ACHN (cell line): ENCODE measurements around the gene ENTPD7.
"Not testable (repeated sequence)": the region's sequence is repeated elsewhere in the genome, so short reads cannot be mapped to it uniquely, and the experiment has no call there.

ENCODE experiments used
- DNase-seq: peaks from one replicate; pipeline ENCODE4 v3.0.0-alpha.2; 2015
- in situ Hi-C: cut with HindIII; loops from 2 replicates; pipeline ENCODE4 v1.10.0; 2017; ENCODE audit warnings: low sequenced_read_pairs, low pct_ligation_motif_present, low pct_unique_long_range_greater_than_20kb

Gene ENTPD7, protein sequence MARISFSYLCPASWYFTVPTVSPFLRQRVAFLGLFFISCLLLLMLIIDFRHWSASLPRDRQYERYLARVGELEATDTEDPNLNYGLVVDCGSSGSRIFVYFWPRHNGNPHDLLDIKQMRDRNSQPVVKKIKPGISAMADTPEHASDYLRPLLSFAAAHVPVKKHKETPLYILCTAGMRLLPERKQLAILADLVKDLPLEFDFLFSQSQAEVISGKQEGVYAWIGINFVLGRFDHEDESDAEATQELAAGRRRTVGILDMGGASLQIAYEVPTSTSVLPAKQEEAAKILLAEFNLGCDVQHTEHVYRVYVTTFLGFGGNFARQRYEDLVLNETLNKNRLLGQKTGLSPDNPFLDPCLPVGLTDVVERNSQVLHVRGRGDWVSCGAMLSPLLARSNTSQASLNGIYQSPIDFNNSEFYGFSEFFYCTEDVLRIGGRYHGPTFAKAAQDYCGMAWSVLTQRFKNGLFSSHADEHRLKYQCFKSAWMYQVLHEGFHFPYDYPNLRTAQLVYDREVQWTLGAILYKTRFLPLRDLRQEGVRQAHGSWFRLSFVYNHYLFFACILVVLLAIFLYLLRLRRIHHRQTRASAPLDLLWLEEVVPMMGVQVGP

DNA sequence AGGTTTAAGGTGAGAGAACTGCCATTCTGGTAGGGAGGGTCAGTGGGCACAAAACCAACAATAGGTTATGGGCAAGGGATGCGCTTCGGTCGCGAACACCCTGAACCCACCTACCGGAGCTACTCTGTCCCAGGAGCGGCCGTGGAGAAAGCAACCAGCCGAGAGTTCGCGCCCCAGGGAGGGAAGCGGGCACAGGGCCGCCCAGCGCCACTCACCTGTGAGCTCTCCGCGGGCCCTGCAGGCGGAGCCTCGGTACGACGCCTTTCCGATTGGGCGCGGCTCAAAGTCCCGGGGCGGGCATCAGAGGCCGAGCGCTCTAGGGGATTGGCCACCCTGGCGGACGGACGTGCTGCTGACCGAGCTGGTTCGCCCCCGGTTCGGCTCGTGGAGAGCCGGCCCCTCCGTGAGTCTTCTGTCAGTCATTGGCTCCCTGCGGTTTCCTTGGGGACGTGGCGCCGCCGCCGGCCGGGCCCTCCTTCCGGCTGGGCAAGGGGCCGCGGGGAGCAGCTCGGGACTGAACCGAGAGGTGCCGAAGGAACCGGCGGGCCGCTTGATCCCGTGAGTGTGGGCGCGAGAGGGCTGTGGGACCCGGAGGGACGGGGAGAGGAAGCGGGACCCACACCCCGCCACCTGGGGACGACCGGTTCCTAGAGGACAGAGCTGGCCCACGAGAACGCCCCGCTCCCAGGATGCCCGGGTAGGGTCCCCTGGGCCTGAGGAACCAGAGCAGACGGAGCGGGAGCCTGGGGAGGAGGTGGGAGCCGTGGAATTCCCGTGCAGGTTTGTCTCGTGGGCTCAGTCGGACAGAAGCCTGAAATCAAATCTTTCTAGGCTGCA, at the start of gene ENTPD7:
TSS of gene ENTPD7 (plus strand) at position 479 of the 837 bp plus-strand sequence. CDS start 448 bp downstream, outside the sequence.
- in situ Hi-C loops: no loop called here

GRCh38 chr10:99610221-99610620, 49.1 kb upstream of the ENTPD7 start:
- in situ Hi-C loops: loop anchor here (25.0 kb wide), 1 partner anchor 173 kb away; the partner anchor contains the start of gene GOT1
- no peak for DNase-seq

More for the DNA sequence above, at the start of gene ENTPD7:
- DNase-seq: peak; percentile 98

- in situ Hi-C loops: loop anchor here (25.0 kb wide), 1 partner anchor 174 kb away; the partner anchor contains the start of gene GOT1
- no peak for DNase-seq
Measured at GRCh38 chr10:99611326-99611725, 48.0 kb upstream of the ENTPD7 start.

DNA sequence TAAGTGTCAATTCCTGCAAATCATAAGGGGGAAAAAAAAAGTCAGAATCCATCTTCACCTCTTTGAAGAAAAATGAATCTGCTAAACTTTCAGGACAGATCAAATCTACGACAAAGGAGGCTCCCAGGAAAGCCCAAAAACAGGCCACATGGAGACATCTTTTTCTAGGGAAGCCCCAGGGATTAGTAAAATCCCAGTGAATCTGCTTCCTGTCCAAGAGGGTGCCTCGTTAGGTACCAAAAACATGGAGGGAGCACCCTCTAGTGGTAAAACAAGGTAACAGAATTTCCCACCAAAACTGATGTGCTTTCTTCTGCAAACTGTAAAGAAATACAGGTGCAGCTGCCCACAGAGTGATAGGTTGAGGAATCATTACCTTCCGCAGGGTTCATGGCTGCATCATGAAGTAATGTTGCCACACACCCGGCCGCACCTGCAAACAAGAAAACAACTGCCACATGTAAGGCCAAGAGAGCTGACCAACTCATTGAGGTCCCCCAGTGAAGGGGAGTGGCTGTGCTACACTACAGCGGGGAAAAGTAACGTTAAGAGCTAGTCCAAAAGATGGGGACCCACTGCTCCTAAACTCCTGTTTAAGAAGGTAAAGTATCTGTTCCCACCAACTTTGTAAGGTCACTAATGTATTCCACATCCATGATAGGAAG, 47.0 kb upstream of the ENTPD7 start:
- in situ Hi-C loops: loop anchor here (25.0 kb wide), 1 partner anchor 175 kb away; the partner anchor contains the start of gene GOT1
- DNase-seq: peak; percentile 69

GRCh38 chr10:99615426-99615825, 43.9 kb upstream of the ENTPD7 start:
- in situ Hi-C loops: loop anchor here (25.0 kb wide), 1 partner anchor 178 kb away; the partner anchor contains the start of gene GOT1
- DNase-seq: no peak

DNA sequence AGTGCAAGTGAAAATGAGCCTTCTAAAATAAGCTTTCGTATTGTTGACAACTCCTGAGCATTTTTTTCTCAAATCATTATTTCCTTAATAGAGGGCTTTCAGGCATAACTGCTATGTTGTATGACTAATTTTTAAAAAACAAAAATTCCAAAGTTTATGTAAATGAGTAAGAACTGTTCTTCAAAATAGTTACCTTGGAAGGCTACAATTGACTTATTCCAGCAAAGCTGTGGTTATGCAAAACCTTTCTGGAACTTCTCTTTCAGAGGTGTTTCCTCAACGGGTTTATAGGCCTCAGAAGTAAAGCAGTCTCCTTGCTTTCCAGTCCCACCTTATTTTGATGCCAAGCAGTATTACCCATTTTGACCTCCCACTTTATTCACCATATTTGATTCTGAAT, 41.6 kb upstream of the ENTPD7 start:
- in situ Hi-C loops: loop anchor here (25.0 kb wide), 1 partner anchor 180 kb away; the partner anchor contains the start of gene GOT1
- no peak for DNase-seq

DNA sequence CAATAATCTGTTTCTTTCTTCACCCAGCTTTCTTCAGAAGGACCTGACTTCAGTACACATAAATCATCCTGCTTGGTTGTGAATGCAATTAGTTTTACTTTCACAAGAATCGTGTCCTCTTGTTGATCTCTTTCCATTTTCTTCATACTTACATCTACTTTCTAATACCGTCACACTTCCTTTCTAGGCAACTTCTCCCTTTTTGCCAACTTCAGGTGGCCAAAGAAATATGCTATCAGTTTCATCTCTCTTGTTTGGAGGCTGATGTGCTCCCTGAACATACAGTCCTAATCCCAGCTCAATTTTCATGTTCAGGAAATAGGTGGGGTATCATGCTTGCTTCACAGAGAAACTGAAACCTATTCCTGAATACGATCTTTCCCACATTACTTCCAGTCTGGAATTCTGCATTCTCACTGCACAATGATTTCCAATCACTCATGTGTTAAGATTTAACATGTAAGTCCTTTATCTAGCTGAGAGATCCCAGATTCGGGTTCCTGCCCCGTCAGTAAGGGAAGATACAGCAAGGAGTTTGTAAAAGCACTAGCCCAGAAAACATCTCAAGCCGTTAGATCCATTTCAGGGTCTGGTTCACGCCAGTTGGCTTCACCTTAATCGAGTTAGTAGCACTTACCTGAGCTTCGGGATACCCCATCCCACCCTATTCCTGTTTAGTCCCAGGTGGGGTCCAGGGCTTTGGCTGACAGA, 40.1 kb upstream of the ENTPD7 start:
- peak; percentile 42 for DNase-seq
- in situ Hi-C loops: loop anchor here (25.0 kb wide), 1 partner anchor 182 kb away; the partner anchor contains the start of gene GOT1

- in situ Hi-C loops: loop anchor here (25.0 kb wide), 1 partner anchor 183 kb away; the partner anchor contains the start of gene GOT1
- DNase-seq: peak; percentile 100
Measured at GRCh38 chr10:99619851-99620710, 39.2 kb upstream of the ENTPD7 start, which contains the start of gene SLC25A28. Gene SLC25A28, minus strand, starts transcription at chr10:99620439. Its CDS starts 104 bp downstream, at chr10:99620335.

DNA sequence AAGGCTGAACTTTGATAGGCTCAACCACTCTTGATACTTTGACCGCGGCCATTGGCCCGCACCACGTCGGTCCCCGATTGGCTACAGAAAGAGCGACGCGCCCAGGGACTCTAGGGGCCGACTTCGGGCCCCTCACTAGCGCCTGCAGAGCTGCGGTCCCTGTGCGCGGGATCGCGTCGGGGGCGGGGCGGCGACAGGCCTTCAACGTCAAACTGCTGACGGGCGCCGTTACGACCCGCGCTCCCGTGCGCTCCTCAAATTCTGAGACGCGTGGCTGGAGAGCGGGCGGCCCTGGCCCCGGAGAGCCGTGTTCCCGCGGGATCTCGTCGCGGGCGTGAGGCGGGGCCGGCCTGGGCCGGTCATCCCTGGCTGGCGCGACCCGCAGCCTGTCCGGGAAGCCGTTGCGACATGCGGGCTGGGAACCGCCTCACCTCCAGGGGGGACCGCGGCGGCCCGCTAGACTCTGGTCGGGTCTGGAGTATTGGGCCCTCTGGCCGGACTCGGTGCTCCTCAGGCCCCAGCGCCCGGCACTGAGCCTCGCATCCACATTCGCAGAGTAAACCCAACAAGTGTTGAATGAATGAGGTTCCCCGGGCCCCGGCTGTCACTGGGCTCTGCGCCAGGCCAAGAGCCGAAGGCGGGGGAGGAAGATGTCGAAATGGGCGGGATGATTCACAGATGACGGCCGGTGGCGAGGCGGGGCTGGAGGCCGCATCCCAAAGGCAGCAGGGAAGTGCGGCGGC, 38.4 kb upstream of the ENTPD7 start:
- peak; percentile 94 for DNase-seq
- in situ Hi-C loops: loop anchor here (25.0 kb wide), 1 partner anchor 184 kb away; the partner anchor contains the start of gene GOT1

- no peak for DNase-seq
- in situ Hi-C loops: loop anchor here (25.0 kb wide), 1 partner anchor 184 kb away; the partner anchor contains the start of gene GOT1
Measured at GRCh38 chr10:99621454-99622251, 37.7 kb upstream of the ENTPD7 start.

DNA sequence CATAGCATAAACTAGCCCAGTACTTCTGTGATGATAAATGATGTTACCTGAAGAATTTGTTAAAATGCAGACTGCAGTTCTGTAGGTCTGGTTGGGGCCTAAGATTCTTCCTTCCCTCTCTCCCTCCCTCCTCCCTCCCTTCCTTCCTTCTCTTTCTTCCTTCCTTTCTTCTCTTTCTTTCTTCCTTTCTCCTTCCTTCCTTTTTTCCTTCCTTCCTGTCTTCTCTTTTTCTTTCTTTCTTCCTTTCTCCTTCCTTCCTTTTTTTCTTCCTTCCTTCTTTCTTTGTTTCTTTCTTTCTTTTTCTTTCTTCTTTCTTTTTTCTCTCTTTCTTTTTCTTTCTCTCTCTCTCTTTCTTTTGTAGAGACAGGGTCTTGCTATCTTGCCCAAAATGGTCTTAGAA, 35.4 kb upstream of the ENTPD7 start:
- DNase-seq: no peak
- in situ Hi-C loops: loop anchor here (25.0 kb wide), 1 partner anchor 187 kb away; the partner anchor contains the start of gene GOT1

DNA sequence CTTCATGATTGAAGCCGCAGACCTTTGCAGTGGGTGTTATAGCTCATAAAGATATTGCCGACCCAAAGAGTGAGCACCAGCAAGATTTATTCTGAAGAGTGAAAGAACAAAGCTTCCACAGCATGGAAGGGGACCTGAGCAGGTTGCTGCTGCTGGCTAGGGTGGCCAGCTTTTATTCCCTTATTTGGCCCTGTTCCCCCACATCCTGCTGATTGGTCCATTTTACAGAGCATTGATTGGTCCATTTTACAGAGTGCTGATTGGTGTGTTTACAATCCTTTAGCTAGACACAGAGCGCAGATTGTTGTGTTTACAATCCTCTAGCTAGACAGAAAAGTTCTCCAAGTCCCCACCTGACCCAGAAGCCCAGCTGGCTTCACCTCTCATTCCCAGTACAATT, 34.2 kb upstream of the ENTPD7 start:
- in situ Hi-C loops, DNase-seq: not testable (repeated sequence)

DNA sequence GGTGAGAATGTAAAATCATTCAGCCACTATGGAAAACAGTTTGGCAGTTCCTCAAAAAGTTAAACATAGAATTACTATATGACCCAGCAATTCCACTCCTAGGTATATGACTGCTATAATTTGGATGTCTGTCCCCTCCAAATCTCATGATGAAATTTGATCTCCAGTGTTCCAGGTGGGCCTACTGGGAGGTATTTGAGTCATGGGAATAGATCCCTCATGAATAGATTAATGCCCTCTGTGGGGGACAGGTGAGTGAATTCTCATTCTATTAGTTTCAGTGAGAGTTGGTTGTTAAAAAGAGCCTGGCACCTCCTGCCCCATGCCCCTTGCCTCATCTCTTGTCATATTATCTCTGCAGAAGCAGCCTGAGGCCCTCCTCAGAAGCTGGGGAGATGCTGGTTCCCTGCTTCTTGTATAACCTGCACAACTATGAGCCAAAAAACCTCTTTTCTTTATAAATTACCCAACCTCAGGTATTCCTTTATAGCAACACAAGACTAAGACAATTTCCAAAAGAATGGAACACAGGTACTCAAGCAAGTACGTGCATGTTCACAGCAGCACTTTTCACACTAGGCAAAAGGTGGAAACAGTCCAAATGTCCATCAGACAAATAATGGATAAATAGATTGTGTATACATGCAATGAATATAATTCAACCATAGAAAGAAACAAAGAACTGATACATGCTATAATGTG, 30.2 kb upstream of the ENTPD7 start:
- in situ Hi-C loops: no loop called here

DNA sequence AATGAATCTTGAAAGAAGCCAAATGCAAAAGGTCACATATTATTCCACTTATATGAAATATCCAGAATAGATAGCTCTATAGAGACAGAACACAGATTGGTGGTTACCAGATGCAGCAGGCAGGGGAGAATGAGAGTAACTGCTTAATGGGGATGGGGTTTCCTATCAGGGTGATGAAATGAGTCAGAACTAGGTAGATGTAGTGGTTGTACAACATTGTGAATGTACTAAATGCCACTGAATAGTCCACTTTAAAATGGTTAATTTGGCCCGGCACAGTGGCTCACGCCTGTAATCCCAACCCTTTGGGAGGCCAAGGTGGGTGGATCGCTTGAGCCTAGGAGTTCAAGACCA, 29.7 kb upstream of the ENTPD7 start:
- in situ Hi-C loops: no loop called here

More for the DNA sequence above, 30.2 kb upstream of the ENTPD7 start:
- DNase-seq: no peak

More for the DNA sequence above, 29.7 kb upstream of the ENTPD7 start:
- DNase-seq: no peak
